RWPE2 (cell line): ENCODE measurements around the gene BCAS1.

ENCODE experiments used
- ATAC-seq: fragments of 200-7000 bp; cut with Tn5 transposase; 3 replicates; pipeline ENCODE4 v1.9.1; 2021; ENCODE audit warnings: low read depth
- DNase-seq: peaks from one replicate; pipeline ENCODE4 v3.0.0-alpha.2; 2020; ENCODE audit warnings: low spot score
- H3K27ac ChIP-seq: fragments of 450-650 bp; 2 replicates; pipeline ENCODE4 v1.5.1; 2017; ENCODE audit warnings: mild to moderate bottlenecking; ENCODE audit not compliant: poor library complexity, severe bottlenecking
- H3K27me3 ChIP-seq: fragments of 250-450 bp; sonication (Bioruptor Pico); 2 replicates; pipeline ENCODE4 v1.5.1; 2021; ENCODE audit warnings: mild to moderate bottlenecking, moderate library complexity; ENCODE audit not compliant: insufficient read depth, poor library complexity, severe bottlenecking
- H3K36me3 ChIP-seq: fragments of 250-450 bp; sonication (Bioruptor Pico); 2 replicates; pipeline ENCODE4 v1.5.1; 2020; ENCODE audit warnings: low read depth, mild to moderate bottlenecking, moderate library complexity
- H3K4me1 ChIP-seq: fragments of 250-450 bp; sonication (Bioruptor Pico); 2 replicates; pipeline ENCODE4 v1.5.1; 2021; ENCODE audit warnings: mild to moderate bottlenecking, moderate library complexity; ENCODE audit not compliant: insufficient read depth, poor library complexity, severe bottlenecking
- H3K4me3 ChIP-seq: fragments of 250-450 bp; sonication (Bioruptor Pico); 2 replicates; pipeline ENCODE4 v1.5.1; 2021; ENCODE audit warnings: mild to moderate bottlenecking, moderate library complexity; ENCODE audit not compliant: severe bottlenecking
- H3K9me3 ChIP-seq: fragments of 250-450 bp; sonication (Bioruptor Pico); 2 replicates; pipeline ENCODE4 v1.5.1; 2021; ENCODE audit warnings: mild to moderate bottlenecking, moderate library complexity; ENCODE audit not compliant: severe bottlenecking
- CTCF ChIP-seq: fragments of 450-650 bp; IDR thresholded peaks from one replicate; pipeline ENCODE4 v1.5.1; 2017; ENCODE audit warnings: mild to moderate bottlenecking, moderate library complexity; ENCODE audit not compliant: poor library complexity, severe bottlenecking

The BCAS1 gene

GRCh38 chr20:53959911-53960578 is 110.3 kb downstream of the BCAS1 start:
- DNase-seq: no peak
- TF ChIP-seq CTCF: no peak
- Histone ChIP-seq H3K36me3 (no peaks in the 10 kb centered on the region), H3K27ac (no peak overlapping the region), H3K9me3 (no peaks in the 10 kb centered on the region), H3K4me3 (no peak overlapping the region), H3K4me1 (no peaks in the 10 kb centered on the region), H3K27me3 (no peaks in the 10 kb centered on the region)
- ATAC-seq: peak; percentile 40; the same call in 2 of the 3 replicates

- no peaks in the 10 kb centered on the region for H3K9me3 ChIP-seq
- ATAC-seq: no peak
- H3K4me1 ChIP-seq: no peaks in the 10 kb centered on the region
- H3K27me3 ChIP-seq: no peaks in the 10 kb centered on the region
- H3K27ac ChIP-seq: no peak overlapping the region
- no peak for TF ChIP-seq CTCF
- no peak for DNase-seq
- H3K4me3 ChIP-seq: no peak overlapping the region
- no peaks in the 10 kb centered on the region for H3K36me3 ChIP-seq
These were observed 112.1 kb downstream of the BCAS1 start for GRCh38 chr20:53958260-53958659.

- Histone ChIP-seq H3K27me3 (no peaks in the 10 kb centered on the region), H3K36me3 (no peaks in the 10 kb centered on the region), H3K4me1 (no peaks in the 10 kb centered on the region), H3K4me3 (no peak overlapping the region), H3K9me3 (no peaks in the 10 kb centered on the region), H3K27ac (no peak overlapping the region)
- peak; percentile 37 for TF ChIP-seq CTCF
- ATAC-seq: 0 out of 3 replicates have a peak, but pooled peaks have one; percentile 24
- no peak for DNase-seq
These were observed 112.8 kb downstream of the BCAS1 start for GRCh38 chr20:53957451-53958172.

GRCh38 chr20:53956013-53956715 is 114.2 kb downstream of the BCAS1 start:
- DNase-seq (no peak), ATAC-seq (no peak)
- H3K4me3 ChIP-seq: no peak overlapping the region
- no peaks in the 10 kb centered on the region for H3K9me3 ChIP-seq
- H3K27ac ChIP-seq: no peak overlapping the region
- H3K36me3 ChIP-seq: no peaks in the 10 kb centered on the region
- no peaks in the 10 kb centered on the region for H3K4me1 ChIP-seq
- TF ChIP-seq CTCF: no peak
- no peaks in the 10 kb centered on the region for H3K27me3 ChIP-seq
